Suppressor macrophage treated with lipopolysaccharide for 4 hours (primary cell): ENCODE measurements around the gene HPS4.
A peak's percentile ranks its signal among the peaks of the same experiment; 100 is the strongest.

Experiments
- DNase-seq: peaks from one replicate; pipeline ENCODE4 v3.0.0-alpha.2; 2020

The HPS4 gene

GRCh38 chr22:26406118-26406517 is 77.5 kb downstream of the HPS4 start:
- no peak for DNase-seq

DNA sequence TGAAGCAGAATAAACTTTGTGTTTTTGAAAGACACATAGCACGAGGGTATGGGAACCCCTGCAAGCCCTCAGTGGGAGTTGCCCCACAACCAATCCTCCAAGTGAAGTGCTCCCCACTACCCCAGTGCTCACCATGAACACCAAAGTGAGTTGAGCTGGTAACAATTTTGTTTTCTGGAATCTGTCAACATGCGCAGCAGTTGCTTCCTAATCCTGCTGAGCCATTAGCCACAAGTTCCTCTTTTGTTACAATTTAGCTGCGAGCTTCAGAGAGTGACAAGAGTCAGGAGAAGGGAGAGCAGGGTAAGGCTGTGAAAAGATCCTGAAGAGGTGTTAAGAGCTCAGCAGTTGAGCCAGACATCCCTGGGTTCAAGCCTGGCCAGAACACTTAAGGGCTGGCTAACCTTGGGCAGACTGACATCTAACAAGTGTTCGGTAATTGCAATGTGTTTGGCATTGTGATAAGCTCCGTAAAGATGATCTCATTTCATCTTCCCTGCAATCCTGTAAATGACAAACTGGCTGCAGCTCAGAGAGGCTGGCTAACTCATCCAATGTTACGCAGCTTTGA is 78.6 kb downstream of the HPS4 start:
- DNase-seq: peak; percentile 77

- no peak for DNase-seq
Observed at GRCh38 chr22:26401726-26402125, 81.9 kb downstream of the HPS4 start.
